ENCODE measurements around the gene ST7. TPM values are rescaled to one million over a fixed set of nuclear protein-coding genes. Genes with fewer than 3 reads are reported as not detected.

The ST7 gene
- total and polyA plus RNA-seq, 2 donors (not counting 1 experiment from before 2014, with no cell fraction given) = 20.0 to 28.6 TPM

GRCh38 chr7:117210908-117211307, 257.6 kb downstream of the ST7 start:
- Histone ChIP-seq H3K79me2 (ENCODE audit: control insufficient read depth, insufficient read depth, low read length) (no peaks in the 10 kb centered on the region), H3K36me3 (ENCODE audit: control insufficient read depth, insufficient read depth, low read length) (no peaks in the 10 kb centered on the region), H3K4me1 (ENCODE audit: control insufficient read depth, extremely low read depth, insufficient read depth, low read length) (no peaks in the 10 kb centered on the region), H3K27me3 (ENCODE audit: control insufficient read depth, insufficient read depth, low read length) (no peaks in the 10 kb centered on the region), H4K20me1 (ENCODE audit: control insufficient read depth, extremely low read depth, insufficient read depth, low read length) (no peaks in the 10 kb centered on the region), H3K4me2 (ENCODE audit: extremely low read depth, insufficient read depth, low read length) (no peak overlapping the region), H2AFZ (ENCODE audit: low read length) (no peak overlapping the region), H3K27ac (ENCODE audit: insufficient read depth, low read length) (no peak overlapping the region), H3K4me3 (replicated peaks in 1 of 4; ENCODE audit: control extremely low read depth in 1 of 4, insufficient read depth in 1 of 4, low read depth in 3 of 4, low read length in 4 of 4) (no peak overlapping the region), H3K9ac (ENCODE audit: insufficient read depth, low read length) (no peak overlapping the region), H3K9me3 (ENCODE audit: control insufficient read depth, insufficient read depth, low read depth, low read length) (no peaks in the 10 kb centered on the region)
- TF ChIP-seq EZH2 (IDR thresholded peaks at IDR 0.05; ENCODE audit: low read length, missing control alignments) (no peak), CTCF (conservative IDR thresholded peaks at IDR 0.05 in 1 of 2, IDR thresholded peaks at IDR 0.05 in 1 of 2; ENCODE audit: low read depth in 1 of 2, low read length in 2 of 2) (no peak)
- DNase-seq (ENCODE audit: low read depth in 2 of 2) = no peak

- DNase-seq (ENCODE audit: low read depth in 2 of 2) = no peak
- no peaks in the 10 kb centered on the region for H3K79me2 ChIP-seq (ENCODE audit: control insufficient read depth, insufficient read depth, low read length)
- no peak for TF ChIP-seq CTCF (conservative IDR thresholded peaks at IDR 0.05 in 1 of 2, IDR thresholded peaks at IDR 0.05 in 1 of 2; ENCODE audit: low read depth in 1 of 2, low read length in 2 of 2)
- TF ChIP-seq EZH2 (IDR thresholded peaks at IDR 0.05; ENCODE audit: low read length, missing control alignments) = no peak
- no peaks in the 10 kb centered on the region for H3K9me3 ChIP-seq (ENCODE audit: control insufficient read depth, insufficient read depth, low read depth, low read length)
- no peaks in the 10 kb centered on the region for H4K20me1 ChIP-seq (ENCODE audit: control insufficient read depth, extremely low read depth, insufficient read depth, low read length)
- H3K9ac ChIP-seq (ENCODE audit: insufficient read depth, low read length) = no peak overlapping the region
- no peaks in the 10 kb centered on the region for H3K4me1 ChIP-seq (ENCODE audit: control insufficient read depth, extremely low read depth, insufficient read depth, low read length)
- no peaks in the 10 kb centered on the region for H3K36me3 ChIP-seq (ENCODE audit: control insufficient read depth, insufficient read depth, low read length)
- no peak overlapping the region for H3K4me2 ChIP-seq (ENCODE audit: extremely low read depth, insufficient read depth, low read length)
- H3K27me3 ChIP-seq (ENCODE audit: control insufficient read depth, insufficient read depth, low read length) = no peaks in the 10 kb centered on the region
- no peak overlapping the region for H3K27ac ChIP-seq (ENCODE audit: insufficient read depth, low read length)
- no peak overlapping the region for H3K4me3 ChIP-seq (replicated peaks in 1 of 4; ENCODE audit: control extremely low read depth in 1 of 4, insufficient read depth in 1 of 4, low read depth in 3 of 4, low read length in 4 of 4)
- no peak overlapping the region for H2AFZ ChIP-seq (ENCODE audit: low read length)
Measured at GRCh38 chr7:117211614-117212013, 258.3 kb downstream of the ST7 start.

GRCh38 chr7:117212969-117213877, 259.9 kb downstream of the ST7 start:
- H3K4me3 ChIP-seq (replicated peaks in 1 of 4; ENCODE audit: control extremely low read depth in 1 of 4, insufficient read depth in 1 of 4, low read depth in 3 of 4, low read length in 4 of 4) = no peak overlapping the region
- H2AFZ ChIP-seq (ENCODE audit: low read length) = no peak overlapping the region
- H3K27me3 ChIP-seq (ENCODE audit: control insufficient read depth, insufficient read depth, low read length) = no peaks in the 10 kb centered on the region
- H3K9ac ChIP-seq (ENCODE audit: insufficient read depth, low read length) = no peak overlapping the region
- H3K27ac ChIP-seq (ENCODE audit: insufficient read depth, low read length) = no peak overlapping the region
- H3K79me2 ChIP-seq (ENCODE audit: control insufficient read depth, insufficient read depth, low read length) = no peaks in the 10 kb centered on the region
- no peaks in the 10 kb centered on the region for H4K20me1 ChIP-seq (ENCODE audit: control insufficient read depth, extremely low read depth, insufficient read depth, low read length)
- no peaks in the 10 kb centered on the region for H3K36me3 ChIP-seq (ENCODE audit: control insufficient read depth, insufficient read depth, low read length)
- DNase-seq (ENCODE audit: low read depth in 2 of 2) = peak; percentile 71 to 79
- no peaks in the 10 kb centered on the region for H3K9me3 ChIP-seq (ENCODE audit: control insufficient read depth, insufficient read depth, low read depth, low read length)
- TF ChIP-seq CTCF (conservative IDR thresholded peaks at IDR 0.05 in 1 of 2, IDR thresholded peaks at IDR 0.05 in 1 of 2; ENCODE audit: low read depth in 1 of 2, low read length in 2 of 2) = peak; percentile 97 to 99
- no peak for TF ChIP-seq EZH2 (IDR thresholded peaks at IDR 0.05; ENCODE audit: low read length, missing control alignments)
- no peak overlapping the region for H3K4me2 ChIP-seq (ENCODE audit: extremely low read depth, insufficient read depth, low read length)
- peaks cover 5% of the 10 kb centered on the region for H3K4me1 ChIP-seq (ENCODE audit: control insufficient read depth, extremely low read depth, insufficient read depth, low read length)

Data from fibroblast of lung (primary cell).